HT-29 (cell line): ENCODE measurements around the gene MPIG6B. TPM values are rescaled to one million over a fixed set of nuclear protein-coding genes. Genes with fewer than 3 reads are reported as not detected.
"Not testable (repeated sequence)": the region's sequence is repeated elsewhere in the genome, so short reads cannot be mapped to it uniquely, and the experiment has no call there.

Experiments used
- DNase-seq: peaks from one replicate; pipeline ENCODE4 v3.0.0-alpha.2; 2015; ENCODE audit warnings: low spot score
- total RNA-seq: library from RNA; depleted of rRNA; stranded (reverse); fragments of >200 nt; shearing (Covaris generic); gene quantifications from 2 replicates; pipeline ENCODE4 v1.2.3, GENCODE V29; 2014

MPIG6B gene
- total RNA-seq, 1 experiment from 2014 or later: 0.18 TPM

- no peak for DNase-seq
These were observed 22.3 kb upstream of the MPIG6B start for GRCh38 chr6:31700740-31701401.

GRCh38 chr6:31701666-31702404 lies 21.3 kb upstream of the MPIG6B start:
- DNase-seq: no peak

DNA sequence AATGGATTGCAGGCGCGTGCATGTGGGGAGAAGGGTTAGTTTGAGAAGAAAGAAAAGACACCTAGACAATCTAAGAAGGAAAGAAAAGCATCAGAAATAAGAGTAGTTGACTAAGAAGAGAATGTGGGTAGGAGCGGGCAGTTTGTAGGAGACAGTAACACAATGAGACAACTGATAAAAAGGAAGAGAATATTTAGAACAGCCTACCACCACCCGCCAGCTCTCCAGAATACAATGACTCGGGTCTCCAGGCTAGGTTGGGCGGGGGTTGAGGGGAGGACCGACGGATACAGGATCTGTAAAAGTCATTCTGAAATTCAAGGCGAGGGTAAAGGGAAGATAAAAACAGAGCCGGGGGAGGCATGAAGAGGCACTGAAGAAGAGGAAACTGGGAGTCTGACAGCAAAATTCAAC lies 20.8 kb upstream of the MPIG6B start:
- DNase-seq: no peak

- peak; percentile 98 for DNase-seq
These were observed 20.1 kb upstream of the MPIG6B start, which contains the start of gene ABHD16A for GRCh38 chr6:31702819-31703716. Gene ABHD16A (minus strand): TSS chr6:31703324. CDS start chr6:31703281, 43 bp downstream.

DNA sequence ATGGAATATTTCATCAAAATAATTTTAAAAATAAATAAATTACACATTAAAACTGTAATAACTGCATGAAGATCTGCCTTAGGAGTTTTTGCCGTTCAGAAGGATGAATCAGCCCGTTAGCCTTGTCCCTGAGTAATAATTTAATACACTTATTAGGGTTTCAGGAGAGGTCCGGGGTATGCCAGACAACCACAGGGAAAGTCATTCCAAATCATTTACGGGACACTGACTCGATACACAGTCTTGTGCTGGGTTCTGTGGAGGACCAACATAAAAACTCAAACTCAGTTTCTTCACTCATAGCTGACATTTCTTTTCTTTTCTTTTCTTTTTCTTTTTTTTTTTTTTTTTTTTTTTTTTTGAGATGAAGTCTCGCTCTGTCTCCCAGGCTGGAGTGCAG lies 17.2 kb upstream of the MPIG6B start:
- DNase-seq: no peak

DNA sequence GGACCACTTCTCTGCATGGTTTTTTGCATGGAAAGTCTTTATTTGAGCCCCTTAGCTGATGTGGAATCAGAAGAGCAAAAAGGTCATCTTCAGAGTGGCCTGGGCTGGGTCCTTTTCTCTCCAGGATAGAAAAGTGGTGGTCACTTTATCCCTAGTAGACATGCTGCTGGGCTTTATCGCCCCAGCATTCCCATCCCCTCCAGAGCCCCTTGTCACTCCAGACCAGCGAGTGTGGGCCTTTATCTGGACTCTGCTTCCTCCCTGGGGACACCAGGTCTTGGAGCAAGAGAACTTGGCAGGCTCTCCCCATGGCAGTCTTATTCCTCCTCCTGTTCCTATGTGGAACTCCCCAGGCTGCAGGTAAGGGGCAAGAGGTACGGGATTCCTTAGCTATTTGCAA lies 16.6 kb upstream of the MPIG6B start, which contains the start of gene LY6G6F:
Gene LY6G6F, plus strand, starts transcription at position 268 of the 400 bp plus-strand sequence. Its CDS starts 41 bp downstream, at position 309.
- no peak for DNase-seq

DNA sequence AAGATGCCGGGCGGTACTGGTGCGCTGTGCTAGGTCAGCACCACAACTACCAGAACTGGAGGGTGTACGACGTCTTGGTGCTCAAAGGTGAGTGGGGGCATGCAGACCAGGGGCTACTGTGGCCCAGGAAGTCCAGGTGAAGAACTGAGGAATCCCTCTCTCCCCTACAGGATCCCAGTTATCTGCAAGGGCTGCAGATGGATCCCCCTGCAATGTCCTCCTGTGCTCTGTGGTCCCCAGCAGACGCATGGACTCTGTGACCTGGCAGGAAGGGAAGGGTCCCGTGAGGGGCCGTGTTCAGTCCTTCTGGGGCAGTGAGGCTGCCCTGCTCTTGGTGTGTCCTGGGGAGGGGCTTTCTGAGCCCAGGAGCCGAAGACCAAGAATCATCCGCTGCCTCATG lies 15.5 kb upstream of the MPIG6B start:
- DNase-seq: no peak

GRCh38 chr6:31708224-31708623 lies 14.9 kb upstream of the MPIG6B start:
- no peak for DNase-seq

DNA sequence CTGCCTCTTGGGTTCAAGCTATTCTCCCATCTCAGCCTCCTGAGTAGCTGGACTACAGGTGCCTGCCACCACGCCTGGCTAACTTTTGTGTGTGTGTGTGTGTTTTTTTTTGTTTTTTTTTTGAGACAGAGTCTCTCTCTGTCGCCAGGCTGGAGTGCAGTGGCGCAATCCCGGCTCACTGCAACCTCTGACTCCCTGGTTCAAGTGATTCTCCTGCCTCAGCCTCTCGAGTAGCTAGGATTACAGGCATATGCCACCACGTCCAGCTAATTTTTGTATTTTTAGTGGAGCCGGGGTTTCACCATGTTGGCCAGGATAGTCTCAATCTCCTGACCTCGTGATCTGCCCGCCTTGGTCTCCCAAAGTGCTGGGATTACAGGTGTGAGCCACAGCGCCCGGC lies 14.0 kb upstream of the MPIG6B start:
- not testable (repeated sequence) for DNase-seq

GRCh38 chr6:31710523-31711219 lies 12.5 kb upstream of the MPIG6B start:
- DNase-seq: no peak

DNA sequence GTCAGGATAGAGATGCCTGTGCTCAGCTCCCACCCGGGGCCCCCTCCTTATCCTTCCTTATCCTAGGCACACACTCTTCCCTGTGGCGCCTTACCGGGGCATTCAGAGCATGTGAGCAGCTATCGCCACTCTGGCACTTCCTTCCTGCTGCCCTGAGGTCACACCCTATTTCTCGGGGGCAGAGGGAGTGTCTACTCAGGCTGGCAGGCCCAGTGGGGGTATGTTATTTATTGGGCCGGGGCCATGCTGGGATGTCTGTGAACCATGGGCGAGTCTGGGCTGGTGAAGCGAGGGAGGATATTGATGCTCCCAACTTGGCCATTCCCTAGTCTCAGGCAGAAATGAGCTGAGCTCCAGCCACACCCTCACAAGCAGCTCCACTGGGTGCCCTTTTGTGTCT lies 11.9 kb upstream of the MPIG6B start:
- no peak for DNase-seq

GRCh38 chr6:31712296-31712695 lies 10.9 kb upstream of the MPIG6B start:
- DNase-seq: peak; percentile 53

- DNase-seq: no peak
These were observed 9.7 kb upstream of the MPIG6B start for GRCh38 chr6:31713465-31713864.

GRCh38 chr6:31713991-31714684 lies 9.0 kb upstream of the MPIG6B start:
- DNase-seq: no peak

- DNase-seq: no peak
These were observed 7.9 kb upstream of the MPIG6B start, which contains the start of gene LY6G6D for GRCh38 chr6:31715022-31715958. Gene LY6G6D (plus strand): TSS chr6:31715348. CDS start chr6:31715356, 8 bp downstream.

GRCh38 chr6:31717499-31718222 lies 5.5 kb upstream of the MPIG6B start:
- peak; percentile 27 for DNase-seq

DNA sequence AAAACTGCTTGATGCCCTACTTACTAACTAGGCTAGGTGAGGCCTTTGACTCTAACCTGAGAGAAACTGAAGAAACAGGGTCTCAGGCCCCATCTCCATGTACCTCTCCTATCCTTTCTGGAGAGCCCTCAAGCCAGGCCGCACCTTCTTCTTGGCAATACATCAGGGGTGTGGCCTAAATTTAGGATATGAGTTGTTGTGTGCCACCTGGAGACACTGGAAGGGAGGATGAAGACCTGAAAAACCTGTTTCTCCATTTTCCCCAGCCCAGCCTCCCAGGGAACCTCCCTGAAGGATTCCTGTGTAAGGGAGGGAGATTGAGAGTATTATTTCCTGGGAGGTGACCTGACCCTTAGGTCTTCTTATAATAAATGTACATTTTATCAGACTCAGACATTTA lies 4.9 kb upstream of the MPIG6B start:
- DNase-seq: peak; percentile 96

GRCh38 chr6:31719001-31719400 lies 4.2 kb upstream of the MPIG6B start:
- no peak for DNase-seq
